Spleen (tissue), 7 donors: ENCODE results near the gene FILIP1L.

ENCODE experiments used
- CTCF ChIP-seq, 11 experiments: fragments of 200-600 bp in 7 of 11; fragments of 450-650 bp in 4 of 11; sonication (generic) in 4 of 11; IDR thresholded peaks in 8 of 11; conservative IDR thresholded peaks in 3 of 11; 1 replicate in 7 of 11; 2 replicates in 4 of 11; pipeline versions ENCODE4 v1.4.0 to v1.8.0; 2016 to 2021; ENCODE audit warnings: antibody characterized with exemption in 11 of 11, inconsistent platforms in 4 of 11, mild to moderate bottlenecking in 1 of 11
- POLR2A ChIP-seq, 3 donors: fragments of 450-650 bp; IDR thresholded peaks; one replicate each; pipeline ENCODE4 v1.5.1; 2017; ENCODE audit warnings: antibody characterized with exemption in 3 of 3, mild to moderate bottlenecking in 1 of 3
- POLR2AphosphoS5 ChIP-seq, 3 donors: sonication (generic); formaldehyde crosslinking; IDR thresholded peaks; one replicate each; pipeline ENCODE4 v1.5.1; 2017; ENCODE audit warnings: antibody characterized with exemption in 3 of 3
- donor health status: DM: no; HTN: no; CAD: no; lungs with moderate emphysema.
- donor health status: DM: no; HTN: no; CAD: no.
- donor health status: DM: no; HTN: no; CAD: no.

GRCh38 chr3:99865321-99865720 is 249.0 kb downstream of the FILIP1L start:
- TF ChIP-seq POLR2AphosphoS5 (IDR thresholded peaks at IDR 0.05) (no peak), CTCF (IDR thresholded peaks at IDR 0.05 in 8 of 11, conservative IDR thresholded peaks at IDR 0.05 in 3 of 11) (no peak), POLR2A (IDR thresholded peaks at IDR 0.05) (no peak)
